Measurements from ENCODE around the gene SCLY. TPM values are rescaled to one million over a fixed set of nuclear protein-coding genes. Genes with fewer than 3 reads are reported as not detected.
A peak's percentile ranks its signal among the peaks of the same experiment; 100 is the strongest.
"Not testable (repeated sequence)": the region's sequence is repeated elsewhere in the genome, so short reads cannot be mapped to it uniquely, and the experiment has no call there.

SCLY gene
- total RNA-seq, 1 donor from 2014 or later: 15.1 TPM

- DNase-seq (ENCODE audit: low spot score) (no peak), ATAC-seq (no peak)
- intact Hi-C loops (cut with DNase I): no loop called here
Observed at GRCh38 chr2:238066218-238066617, 5.4 kb downstream of the SCLY start.

- intact Hi-C loops (cut with DNase I); ATAC-seq; DNase-seq (ENCODE audit: low spot score): not testable (repeated sequence)
Observed at GRCh38 chr2:238066718-238067117, 5.9 kb downstream of the SCLY start.

GRCh38 chr2:238067939-238068338 lies 7.1 kb downstream of the SCLY start:
- intact Hi-C loops (cut with DNase I): no loop called here
- DNase-seq (ENCODE audit: low spot score) (no peak), ATAC-seq (no peak)

GRCh38 chr2:238069021-238069709 lies 8.4 kb downstream of the SCLY start:
- intact Hi-C loops (cut with DNase I): no loop called here
- ATAC-seq (no peak), DNase-seq (ENCODE audit: low spot score) (no peak)

- ATAC-seq: no peak
- intact Hi-C loops (cut with DNase I): no loop called here
- DNase-seq (ENCODE audit: low spot score): no peak
Observed at GRCh38 chr2:238069877-238070276, 9.1 kb downstream of the SCLY start.

GRCh38 chr2:238075397-238075796 lies 14.6 kb downstream of the SCLY start:
- DNase-seq (ENCODE audit: low spot score): no peak
- no peak for ATAC-seq
- intact Hi-C loops (cut with DNase I): no loop called here

GRCh38 chr2:238077292-238077691 lies 16.5 kb downstream of the SCLY start:
- intact Hi-C loops (cut with DNase I): no loop called here
- no peak for ATAC-seq
- DNase-seq (ENCODE audit: low spot score): no peak

GRCh38 chr2:238079874-238080327 lies 19.1 kb downstream of the SCLY start:
- intact Hi-C loops (cut with DNase I): no loop called here
- ATAC-seq: no peak
- no peak for DNase-seq (ENCODE audit: low spot score)

- no peak for DNase-seq (ENCODE audit: low spot score)
- ATAC-seq: no peak
- intact Hi-C loops (cut with DNase I): no loop called here
Observed at GRCh38 chr2:238080518-238080917, 19.7 kb downstream of the SCLY start.

- intact Hi-C loops (cut with DNase I): no loop called here
- no peak for ATAC-seq
- no peak for DNase-seq (ENCODE audit: low spot score)
Observed at GRCh38 chr2:238081150-238081549, 20.3 kb downstream of the SCLY start.

- ATAC-seq: no peak
- intact Hi-C loops (cut with DNase I): no loop called here
Observed at GRCh38 chr2:238081561-238081960, 20.8 kb downstream of the SCLY start.

GRCh38 chr2:238082151-238082550 lies 21.4 kb downstream of the SCLY start:
- no peak for ATAC-seq
- intact Hi-C loops (cut with DNase I): no loop called here
- DNase-seq (ENCODE audit: low spot score): peak; percentile 45

More at GRCh38 chr2:238081561-238081960, 20.8 kb downstream of the SCLY start:
- DNase-seq (ENCODE audit: low spot score): peak; percentile 26

- DNase-seq (ENCODE audit: low spot score) (peak; percentile 26), ATAC-seq (no peak)
- intact Hi-C loops (cut with DNase I): no loop called here
Observed at GRCh38 chr2:238082827-238083226, 22.0 kb downstream of the SCLY start.

GRCh38 chr2:238083919-238084318 lies 23.1 kb downstream of the SCLY start:
- intact Hi-C loops (cut with DNase I): no loop called here
- DNase-seq (ENCODE audit: low spot score): peak; percentile 9
- ATAC-seq: no peak

GRCh38 chr2:238084761-238085160 lies 24.0 kb downstream of the SCLY start:
- no peak for ATAC-seq
- intact Hi-C loops (cut with DNase I): no loop called here
- DNase-seq (ENCODE audit: low spot score): no peak

- no peak for ATAC-seq
- intact Hi-C loops (cut with DNase I): no loop called here
- DNase-seq (ENCODE audit: low spot score): no peak
Observed at GRCh38 chr2:238085899-238086298, 25.1 kb downstream of the SCLY start.

GRCh38 chr2:238087211-238087610 lies 26.4 kb downstream of the SCLY start:
- ATAC-seq: no peak
- intact Hi-C loops (cut with DNase I): no loop called here
- peak; percentile 10 for DNase-seq (ENCODE audit: low spot score)

- ATAC-seq: no peak
Observed at GRCh38 chr2:238090887-238091286, 30.1 kb downstream of the SCLY start.

GRCh38 chr2:238091436-238092060 lies 30.7 kb downstream of the SCLY start:
- intact Hi-C loops (cut with DNase I): no loop called here
- ATAC-seq: no peak
- DNase-seq (ENCODE audit: low spot score): no peak

More at GRCh38 chr2:238090887-238091286, 30.1 kb downstream of the SCLY start:
- intact Hi-C loops (cut with DNase I): no loop called here
- DNase-seq (ENCODE audit: low spot score): no peak

GRCh38 chr2:238092486-238093035 lies 31.8 kb downstream of the SCLY start:
- ATAC-seq (no peak), DNase-seq (ENCODE audit: low spot score) (peak; percentile 36)
- intact Hi-C loops (cut with DNase I): no loop called here
